HG02588 (cell line): Measurements from ENCODE around the gene TENM3.

ENCODE experiments used
- ATAC-seq: cut with Tn5 transposase; IDR thresholded peaks from one replicate; pipeline ENCODE4 v1.9.1; 2021; ENCODE audit warnings: mild to moderate bottlenecking, moderate library complexity; ENCODE audit not compliant: unreplicated experiment

The TENM3 gene

GRCh38 chr4:182826391-182826790 is 583.2 kb downstream of the TENM3 start:
- no peak for ATAC-seq

- no peak for ATAC-seq
Observed at GRCh38 chr4:182827166-182827565, 584.0 kb downstream of the TENM3 start.

GRCh38 chr4:182827954-182828353 is 584.8 kb downstream of the TENM3 start:
- ATAC-seq: no peak

DNA sequence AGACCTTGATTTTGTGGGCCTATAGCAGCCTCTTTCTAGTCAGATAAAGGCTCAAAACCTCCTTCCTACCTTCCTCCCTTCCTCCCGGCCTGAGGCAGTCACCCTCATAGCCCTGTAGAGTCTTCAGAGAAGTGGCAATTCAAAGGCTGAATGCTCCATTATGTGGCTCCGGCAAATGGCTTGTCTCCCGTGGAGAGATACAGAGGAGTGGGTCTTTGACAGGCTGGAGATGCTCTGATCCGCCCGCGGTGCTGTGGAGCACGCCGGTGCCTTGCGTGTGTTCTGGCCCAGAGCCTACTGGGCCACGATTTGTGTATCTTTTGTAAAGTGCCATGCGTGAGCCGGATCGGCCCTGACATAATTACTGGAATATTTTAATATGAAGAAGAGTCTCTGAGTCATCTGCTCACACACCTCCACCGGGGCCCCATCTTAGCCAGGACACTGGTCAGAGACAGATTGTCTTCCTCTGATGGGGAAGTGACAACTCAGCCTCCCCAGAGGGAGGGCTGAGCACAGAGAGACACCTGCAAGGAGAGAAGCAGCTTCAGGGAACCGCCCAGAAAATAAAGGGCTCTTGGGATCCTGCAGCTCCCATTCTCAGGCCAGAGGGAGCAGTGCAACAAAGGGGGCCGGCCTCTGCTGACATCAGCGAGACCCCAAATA is 585.3 kb downstream of the TENM3 start:
- peak; percentile 38 for ATAC-seq

GRCh38 chr4:182829196-182829595 is 586.0 kb downstream of the TENM3 start:
- no peak for ATAC-seq

DNA sequence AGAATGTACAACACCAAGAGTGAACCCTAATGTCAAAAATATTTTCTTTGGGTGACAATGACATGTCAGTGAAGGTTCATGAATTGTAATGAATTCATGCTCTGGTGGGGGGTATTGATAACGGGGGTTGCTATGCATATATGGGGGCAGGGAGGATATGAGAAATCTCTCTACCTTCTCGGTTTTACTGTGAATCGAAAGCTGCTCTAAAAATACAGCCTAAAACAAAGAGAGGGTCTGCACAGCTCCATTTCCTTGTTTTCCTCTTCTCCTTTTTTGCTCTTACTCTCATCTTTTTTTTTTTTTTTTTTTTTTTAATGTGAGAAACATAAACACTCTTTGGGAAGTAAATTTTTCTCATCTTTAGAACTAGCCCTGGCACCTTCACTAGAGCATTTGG is 588.2 kb downstream of the TENM3 start:
- ATAC-seq: no peak

GRCh38 chr4:182832352-182833120 is 589.3 kb downstream of the TENM3 start:
- no peak for ATAC-seq

GRCh38 chr4:182835006-182835740 is 592.0 kb downstream of the TENM3 start:
- ATAC-seq: no peak

DNA sequence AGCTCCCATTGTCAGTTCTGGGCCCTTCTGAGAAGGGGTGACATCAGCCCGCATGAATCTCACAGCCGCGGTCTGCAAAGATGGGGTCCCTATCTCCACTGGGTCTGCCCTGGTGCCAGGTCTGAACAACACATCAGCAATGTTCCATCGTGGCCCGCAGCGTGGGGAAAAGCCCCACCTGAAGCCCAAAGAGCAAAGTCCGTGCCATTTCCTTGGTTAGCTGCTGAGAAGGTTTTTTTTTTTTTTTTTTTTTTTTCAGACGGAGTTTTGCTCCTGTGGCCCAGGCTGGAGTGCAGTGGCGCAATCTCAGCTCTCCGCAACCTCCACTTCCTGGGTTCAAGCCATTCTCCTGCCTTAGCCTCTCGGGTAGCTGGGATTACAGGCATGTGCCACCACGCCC is 594.6 kb downstream of the TENM3 start:
- ATAC-seq: no peak

- no peak for ATAC-seq
Observed at GRCh38 chr4:182838535-182838934, 595.3 kb downstream of the TENM3 start.

DNA sequence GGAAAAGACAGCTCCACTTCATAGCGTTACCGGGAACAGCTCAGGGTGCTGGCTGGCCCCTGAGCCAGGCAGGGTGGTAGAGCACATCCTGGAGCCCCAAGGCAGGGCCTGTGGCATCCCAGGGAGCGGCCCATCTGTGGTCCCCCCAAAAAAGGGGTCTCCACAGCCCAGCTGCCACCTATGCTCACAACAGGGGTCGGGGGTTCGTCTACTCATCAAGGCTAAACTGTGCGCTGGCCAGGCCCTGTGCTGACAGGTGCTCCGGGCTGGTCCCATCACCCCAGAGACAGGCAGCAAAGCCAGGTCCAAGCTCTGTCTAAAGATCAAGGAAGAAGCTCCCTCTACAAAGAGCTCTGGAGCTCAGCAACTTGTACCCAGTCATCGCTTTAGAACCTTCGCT is 596.1 kb downstream of the TENM3 start:
- ATAC-seq: no peak

GRCh38 chr4:182840108-182840507 is 596.9 kb downstream of the TENM3 start:
- ATAC-seq: no peak

DNA sequence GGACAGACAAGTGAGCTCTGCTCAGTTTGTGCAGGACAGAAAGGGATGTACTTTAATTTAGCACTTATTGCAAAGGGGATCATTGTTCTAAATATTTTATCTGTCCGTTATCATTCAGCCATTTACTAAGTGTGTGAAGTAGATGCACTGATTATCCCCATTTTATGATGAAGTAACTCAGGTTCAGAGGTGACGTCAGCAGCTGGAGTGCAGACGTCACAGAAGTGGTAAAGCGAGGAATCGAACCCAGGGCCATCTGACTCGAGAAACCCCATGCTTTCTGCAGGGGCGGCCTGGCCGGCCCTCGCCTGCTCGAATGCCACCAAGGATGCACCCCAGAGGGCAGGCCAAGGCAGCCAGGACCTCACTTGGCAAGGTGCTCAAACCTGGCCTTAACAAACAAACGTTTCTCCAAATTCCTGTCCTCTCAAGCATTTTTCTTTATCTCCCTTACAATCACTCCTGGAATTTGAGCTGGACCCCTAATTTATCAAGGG is 599.0 kb downstream of the TENM3 start:
- no peak for ATAC-seq

GRCh38 chr4:182842759-182843390 is 599.7 kb downstream of the TENM3 start:
- ATAC-seq: no peak

DNA sequence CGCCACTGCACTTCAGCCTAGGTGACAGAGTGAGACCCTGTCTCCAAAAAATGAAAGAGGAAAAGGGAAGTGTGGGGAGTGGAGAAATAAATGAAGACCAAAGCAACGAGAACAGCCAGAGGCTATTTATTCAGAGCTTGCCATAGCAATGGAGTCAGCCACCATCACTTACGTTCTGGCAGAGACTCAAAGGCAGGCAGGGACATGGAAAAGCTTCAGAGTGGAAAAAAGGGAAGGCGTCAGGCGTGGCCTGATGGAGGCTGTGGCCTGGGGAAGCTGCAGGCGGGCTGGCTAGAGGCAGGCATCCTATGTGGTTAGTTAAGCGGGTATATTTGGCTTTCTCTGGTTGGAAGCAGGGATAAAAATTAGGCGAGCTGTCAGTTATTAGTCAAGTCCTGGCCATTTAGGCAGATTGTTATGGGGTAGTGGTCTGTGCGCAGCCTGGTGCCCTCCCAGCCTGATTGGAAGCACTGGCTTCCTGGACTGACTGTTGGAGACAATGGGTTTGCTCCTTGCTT is 600.7 kb downstream of the TENM3 start:
- ATAC-seq: no peak

GRCh38 chr4:182845618-182846017 is 602.4 kb downstream of the TENM3 start:
- ATAC-seq: no peak

DNA sequence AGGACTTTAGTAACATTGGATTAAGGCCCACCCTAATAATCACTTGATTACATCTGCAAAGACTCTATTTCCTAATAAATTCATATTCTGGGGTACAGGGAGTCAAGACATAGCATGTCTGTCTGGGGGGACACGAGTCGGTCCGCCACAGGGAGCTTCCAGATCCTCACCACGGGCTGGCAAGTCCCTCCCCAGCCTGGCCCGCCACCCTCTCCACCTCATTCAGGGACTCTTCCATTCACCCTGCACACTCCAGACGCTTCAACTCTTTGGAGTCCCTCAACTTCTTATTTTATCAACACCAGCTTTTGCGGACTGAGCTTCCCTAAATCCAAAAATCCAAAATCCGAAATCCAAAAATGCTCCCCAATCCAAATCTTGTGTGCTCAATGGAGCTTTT is 602.8 kb downstream of the TENM3 start:
- no peak for ATAC-seq

DNA sequence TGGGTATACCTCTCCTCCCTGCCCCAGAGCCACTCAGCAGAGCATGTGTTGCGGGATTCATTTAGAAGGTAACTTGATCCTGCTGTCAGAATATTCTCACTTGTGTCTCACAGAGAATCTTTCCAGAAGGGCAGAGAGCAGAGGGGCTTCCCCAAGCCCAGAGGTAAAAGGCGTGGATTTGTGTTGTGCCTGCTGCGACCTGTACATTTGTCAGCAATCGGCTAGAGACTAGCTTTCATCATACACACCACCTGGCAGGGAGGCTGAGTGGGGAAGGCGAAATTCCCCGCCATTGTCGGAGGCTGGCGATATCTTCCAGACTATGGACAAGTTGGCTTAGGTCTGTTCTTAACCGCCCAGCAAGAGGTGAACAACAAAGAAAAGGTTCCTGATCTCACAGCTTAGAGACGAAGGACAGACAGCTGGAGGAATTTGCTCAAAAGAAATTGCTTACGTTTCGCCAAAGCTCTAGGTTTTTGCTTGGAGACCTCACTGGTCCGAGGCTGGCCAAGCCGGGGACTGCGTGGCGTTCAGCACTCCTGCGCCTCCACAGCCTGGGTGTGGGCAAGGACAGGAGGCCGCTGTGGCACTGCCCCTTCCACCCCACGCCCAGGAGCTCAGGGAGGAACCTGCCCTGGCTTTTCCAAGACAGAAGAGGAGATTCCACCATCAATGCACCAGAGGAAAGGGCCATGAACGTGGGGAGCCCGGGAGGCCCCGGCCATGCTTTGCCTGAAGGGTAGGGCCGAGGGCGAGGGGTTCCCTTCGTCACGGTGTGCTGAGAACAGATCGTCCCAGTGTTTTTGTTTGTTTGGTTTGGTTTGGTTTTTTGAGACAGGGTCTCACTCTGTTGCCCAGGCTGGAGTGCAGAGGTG is 604.6 kb downstream of the TENM3 start:
- ATAC-seq: no peak

DNA sequence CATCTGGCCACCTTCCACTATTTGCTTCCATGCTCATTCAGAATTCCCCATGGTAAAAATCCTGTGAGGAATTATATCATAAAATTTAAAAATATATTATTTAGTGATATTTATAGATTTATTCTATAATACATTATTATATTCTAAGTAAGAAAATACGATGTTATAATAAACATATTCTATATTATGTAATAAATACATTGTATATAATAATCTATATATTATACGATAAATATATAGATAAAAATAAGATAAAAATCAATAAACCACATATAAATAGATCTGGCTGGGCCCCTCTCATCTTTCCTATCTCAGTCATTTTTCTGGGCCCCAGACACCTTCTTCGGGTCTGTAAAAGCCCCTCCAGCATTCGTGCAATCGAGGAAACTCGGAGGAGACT is 605.5 kb downstream of the TENM3 start:
- no peak for ATAC-seq
